ENCODE results near the gene PLEKHA5. TPM values are rescaled to one million over a fixed set of nuclear protein-coding genes. Genes with fewer than 3 reads are reported as not detected.

PLEKHA5 gene
- total and polyA plus RNA-seq, 3 donors from 2014 or later: 22.4 to 37.5 (median 34.8) TPM

DNA sequence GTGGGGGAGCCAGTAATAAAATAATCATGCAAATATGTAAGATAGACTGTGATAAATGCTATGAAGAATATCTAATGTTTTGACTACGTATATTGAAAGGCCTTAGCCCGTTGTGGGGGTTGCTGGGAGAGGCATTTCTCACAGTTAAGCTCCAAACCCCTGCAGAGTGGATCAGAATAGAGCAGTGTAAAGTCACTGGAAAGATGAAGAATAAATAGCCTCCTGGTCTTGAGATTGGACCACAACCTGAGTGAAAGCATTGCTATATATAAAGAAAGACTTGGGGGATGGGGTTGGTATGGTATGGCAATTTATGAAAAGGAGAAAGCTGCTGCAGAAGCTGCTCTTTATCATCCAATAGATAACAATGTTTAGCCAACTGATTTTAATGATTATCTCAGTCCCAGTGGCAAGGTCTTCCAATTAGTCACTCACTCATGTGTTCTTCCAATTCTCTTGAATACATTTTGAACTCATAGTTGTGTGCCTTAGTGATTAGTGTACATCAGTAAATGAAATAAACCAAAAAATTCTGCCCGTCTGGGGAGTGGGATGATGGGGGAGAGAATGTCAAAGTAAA, 10.2 kb downstream of the PLEKHA5 start:
- no peak for TF ChIP-seq POLR2A (IDR thresholded peaks at IDR 0.05)
- TF ChIP-seq, protein P1, sequence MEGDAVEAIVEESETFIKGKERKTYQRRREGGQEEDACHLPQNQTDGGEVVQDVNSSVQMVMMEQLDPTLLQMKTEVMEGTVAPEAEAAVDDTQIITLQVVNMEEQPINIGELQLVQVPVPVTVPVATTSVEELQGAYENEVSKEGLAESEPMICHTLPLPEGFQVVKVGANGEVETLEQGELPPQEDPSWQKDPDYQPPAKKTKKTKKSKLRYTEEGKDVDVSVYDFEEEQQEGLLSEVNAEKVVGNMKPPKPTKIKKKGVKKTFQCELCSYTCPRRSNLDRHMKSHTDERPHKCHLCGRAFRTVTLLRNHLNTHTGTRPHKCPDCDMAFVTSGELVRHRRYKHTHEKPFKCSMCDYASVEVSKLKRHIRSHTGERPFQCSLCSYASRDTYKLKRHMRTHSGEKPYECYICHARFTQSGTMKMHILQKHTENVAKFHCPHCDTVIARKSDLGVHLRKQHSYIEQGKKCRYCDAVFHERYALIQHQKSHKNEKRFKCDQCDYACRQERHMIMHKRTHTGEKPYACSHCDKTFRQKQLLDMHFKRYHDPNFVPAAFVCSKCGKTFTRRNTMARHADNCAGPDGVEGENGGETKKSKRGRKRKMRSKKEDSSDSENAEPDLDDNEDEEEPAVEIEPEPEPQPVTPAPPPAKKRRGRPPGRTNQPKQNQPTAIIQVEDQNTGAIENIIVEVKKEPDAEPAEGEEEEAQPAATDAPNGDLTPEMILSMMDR (IDR thresholded peaks at IDR 0.05): no peak
- H3K27ac ChIP-seq: no peak overlapping the region
- no peak overlapping the region for H3K4me3 ChIP-seq
- no peak for DNase-seq
- 82 to 91% methylated on average over 3 of the region's 3 CpGs for WGBS, 2 donors
- no peaks in the 10 kb centered on the region for H3K9me3 ChIP-seq
- no peaks in the 10 kb centered on the region for H3K4me1 ChIP-seq
- no peaks in the 10 kb centered on the region for H3K36me3 ChIP-seq (ENCODE audit: low read depth, missing control alignments)
- no peaks in the 10 kb centered on the region for H3K27me3 ChIP-seq
- intact Hi-C loops (cut with DNase I; ENCODE audit: low total_unique reads): no loop called here

DNA sequence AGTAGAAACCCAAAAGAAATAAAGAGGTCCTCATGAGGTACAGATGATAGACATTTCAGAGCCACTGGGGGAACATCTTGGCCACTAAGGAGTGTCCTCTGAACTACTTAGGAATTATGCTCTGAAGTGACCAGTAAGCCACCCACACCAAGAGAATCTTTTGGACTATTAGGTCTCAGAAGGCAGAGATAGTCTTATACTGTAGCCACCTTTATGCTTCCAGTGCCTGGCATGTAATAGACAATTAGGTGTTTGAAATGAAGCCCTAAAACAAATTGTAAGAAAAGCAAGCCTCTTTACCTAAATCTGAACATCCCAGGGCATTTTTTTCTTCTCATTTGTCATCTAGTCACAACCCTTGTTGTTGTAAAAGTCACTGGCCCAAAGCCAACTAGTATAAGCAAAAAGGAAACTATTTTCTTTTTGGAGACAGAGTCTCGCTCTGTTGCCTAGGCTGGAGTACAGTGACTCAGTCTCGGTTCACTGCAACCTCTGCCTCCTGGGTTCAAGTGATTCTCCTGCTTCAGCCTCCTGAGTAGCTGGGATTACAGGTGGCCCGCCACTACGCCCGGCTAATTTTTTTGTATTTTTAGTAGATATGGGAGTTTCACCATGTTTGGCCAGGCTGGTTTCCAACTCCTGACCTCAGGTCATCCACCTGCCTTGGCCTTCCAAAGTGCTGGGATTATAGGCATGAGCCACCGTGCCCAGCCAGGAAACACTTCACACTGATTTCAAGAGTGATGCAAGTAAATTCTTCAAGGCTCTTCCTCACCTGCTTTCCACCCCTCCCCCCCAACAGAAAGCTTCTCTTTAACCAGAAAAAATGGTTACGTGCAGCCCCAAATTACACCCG, 11.1 kb downstream of the PLEKHA5 start:
- Histone ChIP-seq H3K27me3 (no peaks in the 10 kb centered on the region), H3K36me3 (ENCODE audit: low read depth, missing control alignments) (no peaks in the 10 kb centered on the region), H3K4me3 (no peak overlapping the region), H3K9me3 (no peaks in the 10 kb centered on the region), H3K27ac (no peak overlapping the region), H3K4me1 (no peaks in the 10 kb centered on the region)
- TF ChIP-seq, protein P1 (IDR thresholded peaks at IDR 0.05): no peak
- no peak for TF ChIP-seq POLR2A (IDR thresholded peaks at IDR 0.05)
- no peak for DNase-seq
- WGBS, 2 donors: 89 to 94% methylated on average over 8 of the region's 8 CpGs
- intact Hi-C loops (cut with DNase I; ENCODE audit: low total_unique reads): no loop called here

DNA sequence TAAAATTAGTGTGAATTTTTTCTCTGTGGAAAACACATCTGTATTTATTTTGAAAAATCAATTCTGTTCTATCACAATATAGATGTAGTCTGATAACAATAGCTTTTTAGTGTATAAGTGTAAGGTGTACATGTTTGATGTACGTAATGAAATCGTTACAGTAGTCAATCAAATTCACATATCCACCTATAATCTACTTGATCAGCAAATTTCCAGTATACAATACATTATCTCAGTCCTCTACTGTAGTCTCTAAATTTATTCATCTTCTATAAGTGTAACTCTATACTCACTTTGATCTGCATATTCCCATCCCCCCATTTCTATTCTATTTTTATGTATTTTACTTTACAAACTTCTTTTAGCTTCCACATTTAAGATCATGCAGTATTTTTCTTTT, 13.0 kb downstream of the PLEKHA5 start:
- H3K4me3 ChIP-seq: no peak overlapping the region
- H3K9me3 ChIP-seq: no peaks in the 10 kb centered on the region
- no peak overlapping the region for H3K27ac ChIP-seq
- no peak for DNase-seq
- H3K4me1 ChIP-seq: no peaks in the 10 kb centered on the region
- intact Hi-C loops (cut with DNase I; ENCODE audit: low total_unique reads): no loop called here
- no peaks in the 10 kb centered on the region for H3K27me3 ChIP-seq
- TF ChIP-seq, protein P1 (IDR thresholded peaks at IDR 0.05): no peak
- no peak for TF ChIP-seq POLR2A (IDR thresholded peaks at IDR 0.05)
- 100% methylated on average over 2 of the region's 2 CpGs for WGBS, 2 donors
- no peaks in the 10 kb centered on the region for H3K36me3 ChIP-seq (ENCODE audit: low read depth, missing control alignments)

DNA sequence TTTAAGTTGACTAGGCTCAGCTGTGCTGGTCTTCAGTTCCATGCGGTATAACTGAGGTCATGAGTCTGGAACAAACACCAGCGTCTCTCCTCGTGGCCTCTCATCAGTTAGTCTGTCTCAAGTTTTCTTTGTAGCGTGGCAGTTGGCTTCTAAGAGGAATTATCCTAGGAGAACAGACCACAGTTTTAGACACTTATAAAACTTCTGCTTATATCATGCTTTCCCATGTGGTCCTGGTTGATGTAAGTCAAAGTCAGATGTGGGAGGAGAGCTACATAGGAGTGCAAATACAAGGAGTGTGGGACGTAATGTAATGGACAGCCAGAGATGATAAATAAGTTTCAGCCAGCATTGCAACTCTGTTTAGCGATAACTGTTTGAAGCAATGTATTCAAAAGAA, 14.8 kb downstream of the PLEKHA5 start:
- intact Hi-C loops (cut with DNase I; ENCODE audit: low total_unique reads): no loop called here
- H3K4me3 ChIP-seq: no peak overlapping the region
- no peaks in the 10 kb centered on the region for H3K27me3 ChIP-seq
- no peak overlapping the region for H3K27ac ChIP-seq
- WGBS, 2 donors: 65 to 95% methylated on average over 6 of the region's 6 CpGs
- no peak for DNase-seq
- no peaks in the 10 kb centered on the region for H3K4me1 ChIP-seq
- H3K9me3 ChIP-seq: no peaks in the 10 kb centered on the region
- H3K36me3 ChIP-seq (ENCODE audit: low read depth, missing control alignments): no peaks in the 10 kb centered on the region
- TF ChIP-seq POLR2A (IDR thresholded peaks at IDR 0.05): no peak
- TF ChIP-seq, protein P1 (IDR thresholded peaks at IDR 0.05): no peak

All from testis (tissue), 3 donors.